GM18951 (cell line): ENCODE results near the gene ITFG1.
"Not testable (repeated sequence)": the region's sequence is repeated elsewhere in the genome, so short reads cannot be mapped to it uniquely, and the experiment has no call there.

Experiments used
- POLR2A ChIP-seq: IDR thresholded peaks from 4 replicates; pipeline ENCODE4 v1.6.1; 2011; ENCODE audit warnings: mild to moderate bottlenecking; ENCODE audit not compliant: insufficient read length, insufficient read depth; ENCODE audit errors: extremely low read depth
- in situ Hi-C: fragments of 300-500 bp; cut with MboI; formaldehyde crosslinking; loops from one replicate; pipeline ENCODE4 v1.12.0; 2022; ENCODE audit warnings: low sequenced_read_pairs, mixed read lengths, inconsistent platforms; ENCODE audit not compliant: unreplicated experiment

Gene ITFG1

DNA sequence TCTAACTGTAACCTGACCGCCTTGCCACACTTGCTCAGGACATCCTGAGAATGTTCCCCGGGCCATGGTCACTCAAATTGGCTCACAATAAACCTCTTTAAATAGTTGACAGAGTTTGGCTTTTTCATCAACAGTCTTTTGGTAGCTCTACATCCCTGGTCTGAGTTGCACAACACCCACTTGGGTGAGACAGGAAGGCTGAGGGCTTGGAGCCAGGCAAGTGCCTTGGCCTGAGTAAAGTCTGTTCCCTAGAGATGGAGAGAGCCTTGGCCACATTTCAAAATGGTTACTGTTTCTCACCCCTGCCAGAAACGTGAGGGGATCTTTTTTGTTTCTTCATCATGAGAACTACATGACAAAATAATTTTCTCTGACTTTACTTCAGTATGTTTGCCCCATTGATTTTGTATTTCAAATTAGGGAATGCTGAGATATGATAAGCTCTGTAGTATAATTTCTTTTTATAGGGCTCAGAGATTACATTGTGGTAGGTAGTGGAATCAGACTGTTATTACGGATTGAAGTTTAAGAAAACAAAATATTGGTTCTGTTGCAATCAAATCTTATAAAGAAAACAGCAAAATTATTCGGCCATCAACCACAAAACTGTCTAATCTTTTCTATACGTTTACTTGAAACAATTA is 263.2 kb downstream of the ITFG1 start:
- in situ Hi-C loops: no loop called here
- no peak for TF ChIP-seq POLR2A

DNA sequence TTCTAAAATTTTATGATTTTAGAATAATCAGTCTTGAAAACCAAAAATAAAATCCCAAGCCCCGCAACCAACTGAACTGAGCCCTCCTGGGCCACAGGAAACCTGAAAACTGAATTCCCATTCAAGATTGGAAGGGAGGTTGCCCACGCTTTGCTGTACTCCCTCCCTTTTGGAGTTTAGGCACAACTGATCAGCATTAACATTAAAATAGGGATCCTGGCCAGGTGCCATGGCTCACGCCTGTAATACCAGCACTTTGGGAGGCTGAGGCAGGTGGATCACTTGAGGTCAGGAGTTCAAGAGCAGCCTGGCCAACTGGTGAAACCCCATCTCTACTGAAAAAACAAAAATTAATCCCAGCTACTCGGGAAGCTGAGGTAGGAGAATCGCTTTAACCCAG is 264.4 kb downstream of the ITFG1 start:
- no peak for TF ChIP-seq POLR2A
- in situ Hi-C loops: no loop called here

DNA sequence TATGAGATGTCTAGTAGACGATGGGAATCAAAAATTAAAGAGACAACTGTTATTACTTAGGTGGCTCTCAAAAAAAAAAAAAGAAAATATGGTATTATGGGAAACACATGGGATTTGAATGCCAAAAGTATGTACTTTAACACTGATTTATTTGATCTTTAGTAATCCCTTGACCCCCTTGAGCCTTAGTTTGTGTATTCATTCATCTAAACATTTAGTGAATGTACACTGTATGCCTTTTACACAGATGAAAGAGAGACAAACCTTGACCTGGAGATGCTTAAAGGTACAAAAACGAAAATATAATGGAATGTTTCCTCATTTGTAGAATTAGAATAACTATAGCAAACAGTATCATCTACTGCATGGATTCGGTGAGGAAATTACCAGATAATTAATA is 278.5 kb downstream of the ITFG1 start:
- no peak for TF ChIP-seq POLR2A
- in situ Hi-C loops: no loop called here

DNA sequence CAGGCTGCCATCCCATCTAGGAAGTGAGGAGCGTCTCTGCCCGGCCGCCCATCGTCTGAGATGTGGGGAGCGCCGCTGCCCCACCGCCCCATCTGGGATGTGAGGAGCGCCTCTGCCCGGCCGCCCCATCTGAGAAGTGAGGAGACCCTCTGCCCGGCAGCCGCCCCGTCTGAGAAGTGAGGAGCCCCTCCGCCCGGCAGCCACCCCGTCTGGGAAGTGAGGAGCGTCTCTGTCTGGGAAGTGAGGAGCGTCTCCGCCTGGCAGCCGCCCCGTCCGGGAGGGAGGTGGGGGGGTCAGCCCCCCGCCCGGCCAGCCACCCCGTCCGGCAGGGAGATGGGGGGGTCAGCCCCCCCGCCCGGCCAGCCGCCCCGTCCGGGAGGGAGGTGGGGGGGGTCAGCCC is 279.8 kb downstream of the ITFG1 start:
- in situ Hi-C loops: not testable (repeated sequence)

DNA sequence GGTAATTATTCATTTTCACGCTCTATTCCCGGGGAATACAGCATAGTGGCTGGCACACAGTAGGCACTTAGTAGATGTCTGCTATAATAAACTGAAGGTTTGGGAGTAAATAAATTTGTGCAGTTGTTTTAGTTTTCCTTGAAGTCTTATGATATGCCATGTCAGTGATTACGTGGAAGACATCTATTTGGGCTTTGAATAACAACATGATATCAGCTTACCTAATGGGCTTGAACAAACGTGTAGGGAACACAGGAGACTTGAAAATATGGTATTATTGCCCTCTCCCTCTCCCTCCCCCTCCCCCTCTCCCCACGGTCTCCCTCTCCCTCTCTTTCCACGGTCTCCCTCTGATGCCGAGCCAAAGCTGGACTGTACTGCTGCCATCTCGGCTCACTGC is 280.8 kb downstream of the ITFG1 start:
- no peak for TF ChIP-seq POLR2A

DNA sequence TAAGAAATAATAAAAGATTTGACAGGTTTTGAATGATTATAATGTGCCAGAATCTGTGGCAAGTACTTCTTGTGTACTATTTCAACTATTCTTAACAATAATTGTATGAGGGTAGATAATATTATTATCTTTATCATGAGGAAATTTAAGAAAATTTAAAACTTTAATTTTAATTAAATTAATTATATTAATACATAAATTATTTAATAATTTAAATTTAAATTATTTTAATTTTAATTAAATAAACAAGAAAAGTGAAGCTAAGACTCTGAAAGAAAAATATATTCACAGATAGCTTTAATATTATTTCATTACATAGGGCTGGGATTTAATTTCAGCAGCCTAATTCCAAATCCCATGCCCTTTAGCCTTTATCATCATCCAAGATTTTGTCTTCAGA is 285.7 kb downstream of the ITFG1 start:
- in situ Hi-C loops: no loop called here
- TF ChIP-seq POLR2A: no peak

More for the DNA sequence above, 280.8 kb downstream of the ITFG1 start:
- in situ Hi-C loops: no loop called here

DNA sequence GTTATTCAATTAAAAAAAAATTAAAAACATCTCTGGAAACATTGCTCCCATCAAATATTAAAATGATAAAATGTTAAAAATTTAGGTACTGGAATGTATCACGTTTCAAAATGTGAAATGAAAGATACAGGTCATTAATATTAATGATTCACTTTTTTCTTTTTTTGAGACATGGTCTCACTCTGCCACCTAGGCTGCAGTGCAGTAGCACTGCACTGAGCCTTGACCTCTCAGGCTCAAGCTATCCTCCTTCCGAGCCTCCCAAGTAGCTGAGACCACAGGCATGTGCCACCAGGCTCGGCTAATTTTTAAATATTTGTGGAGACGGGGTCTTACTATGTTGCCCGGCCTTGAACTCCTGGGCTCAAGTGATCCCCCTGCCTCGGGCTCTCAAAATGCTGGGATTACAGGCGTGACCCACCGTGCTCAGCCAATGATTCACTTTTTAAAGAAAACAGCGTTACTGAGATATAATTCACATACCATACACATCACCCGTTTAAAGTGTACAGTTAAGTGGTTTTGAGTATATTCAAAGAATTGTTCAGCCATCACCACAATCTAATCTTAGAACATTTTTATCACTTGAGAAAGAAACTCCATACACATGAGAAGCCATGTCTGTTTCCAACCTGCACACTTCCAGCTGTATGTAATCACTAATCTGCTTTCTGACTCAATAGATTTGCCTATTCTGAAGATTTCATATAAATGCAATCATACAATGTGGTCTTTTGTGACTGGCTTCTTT is 298.0 kb downstream of the ITFG1 start:
- in situ Hi-C loops: no loop called here
- TF ChIP-seq POLR2A: no peak

DNA sequence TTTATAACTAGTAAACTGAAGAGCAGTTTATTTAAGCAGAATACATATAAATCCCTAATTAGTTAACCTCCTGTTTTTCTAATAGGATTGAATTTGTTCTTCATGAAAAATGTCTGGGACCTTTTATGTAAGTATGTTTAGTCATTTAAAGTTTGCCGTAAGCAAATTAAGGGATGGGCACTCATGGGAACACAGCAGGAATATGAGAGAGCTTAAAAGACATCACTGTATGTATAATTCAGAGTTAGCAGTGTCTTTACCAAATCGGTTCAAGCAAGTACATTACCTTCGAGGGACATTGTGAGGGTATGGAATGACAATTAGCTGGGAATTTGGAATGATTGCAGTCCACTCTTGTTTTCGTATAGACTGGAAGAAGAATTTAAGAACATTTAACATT is 299.4 kb downstream of the ITFG1 start:
- in situ Hi-C loops: no loop called here

DNA sequence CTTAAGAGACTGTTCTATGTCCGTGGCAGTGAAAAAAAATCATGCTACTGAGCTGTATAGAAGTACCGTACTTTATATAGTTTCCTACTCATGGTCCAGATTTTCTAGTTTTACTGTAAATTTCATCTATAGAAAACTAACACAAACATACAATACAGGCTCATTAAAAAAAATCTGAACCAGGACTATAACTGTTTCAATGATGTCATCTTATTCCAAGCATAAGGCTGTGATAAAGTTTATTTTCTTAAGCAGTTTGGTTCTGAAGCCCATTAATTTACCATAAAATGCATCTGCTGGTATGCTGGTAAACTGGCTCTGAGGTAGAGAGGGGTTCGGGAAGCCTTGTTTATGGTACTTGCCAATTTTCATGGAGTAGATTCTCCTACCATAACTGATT is 300.4 kb downstream of the ITFG1 start:
- no peak for TF ChIP-seq POLR2A
- in situ Hi-C loops: no loop called here

More for the DNA sequence above, 299.4 kb downstream of the ITFG1 start:
- no peak for TF ChIP-seq POLR2A

DNA sequence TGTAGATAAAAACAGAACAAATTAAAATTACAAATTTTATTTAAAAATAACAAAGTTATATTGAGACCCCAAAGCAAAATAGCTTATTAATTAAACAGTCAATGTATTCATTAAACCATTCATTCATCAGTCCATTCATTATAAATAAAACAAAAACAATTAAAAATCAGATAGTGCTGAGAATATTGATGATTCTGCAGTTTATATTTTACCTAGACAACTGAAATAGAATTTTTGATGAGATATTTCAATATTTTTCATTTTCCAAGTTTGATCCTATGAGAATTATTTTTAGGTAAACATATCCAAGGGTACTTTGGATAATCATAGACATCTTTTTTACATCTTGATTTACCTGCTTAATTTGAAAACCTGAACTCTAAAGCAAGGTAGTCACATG is 301.9 kb downstream of the ITFG1 start:
- in situ Hi-C loops: no loop called here
- no peak for TF ChIP-seq POLR2A

DNA sequence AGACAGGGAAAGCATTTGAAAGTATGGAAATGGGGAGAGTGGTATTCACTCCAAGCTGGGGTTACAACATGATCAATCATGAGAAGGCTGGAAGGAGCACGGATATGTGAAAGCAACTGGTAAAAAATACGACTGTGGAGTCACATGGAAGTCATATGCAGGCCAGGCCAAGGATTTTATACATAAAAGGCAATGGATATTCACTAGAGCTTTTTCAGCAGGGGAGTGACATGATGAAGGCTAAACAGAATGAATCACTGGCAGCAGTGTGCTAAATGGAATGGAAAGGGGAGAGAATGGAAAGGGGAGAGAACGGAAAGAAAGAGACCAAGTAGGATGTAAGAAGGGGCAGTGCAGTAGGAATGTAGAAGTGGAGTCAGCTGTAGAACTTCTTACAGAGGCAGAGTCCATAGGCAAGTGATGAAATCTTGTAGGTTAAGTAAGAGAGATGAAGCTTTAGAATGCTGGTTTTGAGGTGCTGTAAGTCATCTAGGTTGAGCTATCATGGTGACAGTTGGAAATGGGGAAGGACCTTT is 304.1 kb downstream of the ITFG1 start:
- no peak for TF ChIP-seq POLR2A
- in situ Hi-C loops: no loop called here

DNA sequence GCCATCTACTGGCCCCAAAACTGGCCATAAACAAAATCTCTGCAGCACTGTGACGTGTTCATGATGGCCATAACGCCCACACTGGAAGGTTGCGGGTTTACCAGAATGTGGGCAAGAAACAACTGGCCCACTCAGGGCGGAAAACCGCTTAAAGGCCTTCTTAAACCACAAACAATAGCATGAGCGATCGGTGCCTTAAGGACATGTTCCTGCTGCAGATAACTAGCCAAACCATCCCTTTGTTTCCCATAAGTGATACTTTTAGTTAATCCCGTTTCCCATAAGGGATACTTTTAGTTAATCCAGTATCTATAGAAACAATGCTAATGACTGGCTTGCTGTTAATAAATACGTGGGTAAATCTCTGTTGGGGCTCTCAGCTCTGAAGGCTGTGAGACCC is 308.4 kb downstream of the ITFG1 start:
- in situ Hi-C loops: not testable (repeated sequence)

DNA sequence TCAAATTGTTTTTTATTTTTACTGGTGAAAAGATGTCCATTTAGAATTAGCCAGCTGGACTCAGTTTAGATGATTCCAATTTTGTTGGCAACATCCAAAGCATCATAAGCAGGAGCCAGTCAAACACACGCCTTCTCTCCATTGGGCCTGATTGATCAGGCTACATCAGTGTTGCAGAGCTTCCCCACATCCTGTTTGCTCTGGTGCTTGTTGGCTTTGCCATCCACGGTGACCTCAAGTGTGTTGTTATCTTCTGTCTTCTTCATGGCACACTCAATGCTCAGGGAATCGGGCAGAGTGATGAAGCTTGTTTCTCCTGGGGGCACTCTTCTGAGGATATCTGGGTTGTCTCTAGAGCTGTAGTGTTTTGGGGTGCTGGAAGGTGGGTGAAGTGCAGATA is 310.8 kb downstream of the ITFG1 start:
- no peak for TF ChIP-seq POLR2A
- in situ Hi-C loops: no loop called here

DNA sequence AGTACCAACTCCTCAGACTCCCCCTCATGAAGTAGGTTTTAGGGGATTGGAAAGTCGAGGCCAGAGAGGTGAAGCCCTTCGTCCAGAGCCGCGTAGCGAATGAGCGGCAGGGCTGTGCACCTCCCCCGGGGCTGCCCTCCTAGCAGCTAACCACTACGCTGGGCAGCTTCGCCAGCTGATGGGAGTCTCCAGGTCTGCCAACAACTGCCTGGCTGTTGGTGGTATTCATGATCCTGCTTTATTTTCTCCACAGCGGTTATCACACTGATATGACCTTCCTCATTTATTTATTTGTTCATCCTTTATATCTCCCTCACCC is 316.3 kb downstream of the ITFG1 start:
- in situ Hi-C loops: no loop called here
- TF ChIP-seq POLR2A: no peak
